ENCODE measurements around the gene BID. TPM values are rescaled to one million over a fixed set of nuclear protein-coding genes. Genes with fewer than 3 reads are reported as not detected.

Gene BID
- total RNA-seq, 1 experiment from 2014 or later = 23.2 TPM

DNA sequence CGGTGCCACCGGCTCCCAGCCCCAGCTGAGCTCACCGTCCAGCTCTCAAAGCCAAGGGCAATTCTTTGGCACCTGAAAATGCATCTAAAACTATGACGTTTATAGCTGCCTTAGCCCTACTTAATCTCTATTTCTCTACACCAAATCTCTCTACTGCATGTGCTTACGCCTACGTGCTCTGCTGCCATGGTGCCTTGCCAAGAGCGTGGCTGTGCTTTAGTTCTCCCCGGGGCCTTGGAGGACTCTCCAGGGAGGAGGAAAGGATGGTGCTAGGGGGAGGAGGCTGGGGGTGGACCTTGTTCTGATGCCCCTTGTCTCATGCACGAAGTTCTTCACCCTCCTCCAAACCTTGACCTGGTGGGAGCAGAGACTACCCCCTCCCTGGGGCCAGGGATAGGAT, 9.0 kb upstream of the BID start:
- Histone ChIP-seq H2BK12ac (ENCODE audit: insufficient read length, low read depth, low read length) (no peak overlapping the region), H4K91ac (ENCODE audit: insufficient read length, low read depth, low read length) (no peak overlapping the region), H2BK20ac (ENCODE audit: low read depth, low read length, poor library complexity, severe bottlenecking) (no peak overlapping the region), H2AFZ (ENCODE audit: low read length) (no peak overlapping the region), H3K27ac (ENCODE audit: insufficient read length, low read depth, low read length) (no peak overlapping the region), H3K56ac (ENCODE audit: insufficient read length, low read depth, low read length) (no peak overlapping the region), H4K5ac (ENCODE audit: insufficient read length, low read depth, low read length) (no peak overlapping the region), H3K23ac (ENCODE audit: insufficient read length, low read depth, low read length) (no peak overlapping the region), H3K27me3 (ENCODE audit: insufficient read depth, low read length) (no peaks in the 10 kb centered on the region), H3K4me1 (ENCODE audit: insufficient read depth, low read length) (no peaks in the 10 kb centered on the region), H4K8ac (replicated peaks; ENCODE audit: insufficient read length, low read depth, low read length) (no peak overlapping the region), H3K14ac (ENCODE audit: insufficient read depth, low read length) (no peak overlapping the region), H3K4me2 (ENCODE audit: insufficient read depth, insufficient read length, low read length) (no peak overlapping the region), H2BK15ac (ENCODE audit: low read depth, low read length) (no peak overlapping the region), H2BK120ac (ENCODE audit: low read depth, low read length, poor library complexity, severe bottlenecking) (no peak overlapping the region), H4K20me1 (ENCODE audit: control insufficient read depth, insufficient read depth, insufficient read length) (no peaks in the 10 kb centered on the region), H3K9ac (ENCODE audit: extremely low read depth, insufficient read length, low read length) (no peak overlapping the region), H3K9me3 (ENCODE audit: control insufficient read depth, low read depth, low read length) (no peaks in the 10 kb centered on the region), H3K79me1 (ENCODE audit: insufficient read depth, low read depth, low read length, poor library complexity, severe bottlenecking) (no peaks in the 10 kb centered on the region), H2BK5ac (ENCODE audit: insufficient read length, low read length) (no peak overlapping the region), H3K18ac (ENCODE audit: insufficient read length, low read depth, low read length) (no peak overlapping the region), H3K79me2 (ENCODE audit: insufficient read depth, low read length) (no peaks in the 10 kb centered on the region), H3K4ac (ENCODE audit: low read depth, low read length) (no peak overlapping the region), H2AK5ac (ENCODE audit: insufficient read length, low read length) (no peak overlapping the region), H3T11ph (ENCODE audit: low read length) (no peak overlapping the region), H3K23me2 (ENCODE audit: insufficient read length, low read depth, low read length, poor library complexity, severe bottlenecking) (no peaks in the 10 kb centered on the region)
- H3K36me3 Mint-ChIP-seq (ENCODE audit: insufficient read depth in 1 of 3, low read depth in 3 of 3) = no peaks in the 10 kb centered on the region; a peak in 2 of 7 replicates
- TF ChIP-seq, protein P1, sequence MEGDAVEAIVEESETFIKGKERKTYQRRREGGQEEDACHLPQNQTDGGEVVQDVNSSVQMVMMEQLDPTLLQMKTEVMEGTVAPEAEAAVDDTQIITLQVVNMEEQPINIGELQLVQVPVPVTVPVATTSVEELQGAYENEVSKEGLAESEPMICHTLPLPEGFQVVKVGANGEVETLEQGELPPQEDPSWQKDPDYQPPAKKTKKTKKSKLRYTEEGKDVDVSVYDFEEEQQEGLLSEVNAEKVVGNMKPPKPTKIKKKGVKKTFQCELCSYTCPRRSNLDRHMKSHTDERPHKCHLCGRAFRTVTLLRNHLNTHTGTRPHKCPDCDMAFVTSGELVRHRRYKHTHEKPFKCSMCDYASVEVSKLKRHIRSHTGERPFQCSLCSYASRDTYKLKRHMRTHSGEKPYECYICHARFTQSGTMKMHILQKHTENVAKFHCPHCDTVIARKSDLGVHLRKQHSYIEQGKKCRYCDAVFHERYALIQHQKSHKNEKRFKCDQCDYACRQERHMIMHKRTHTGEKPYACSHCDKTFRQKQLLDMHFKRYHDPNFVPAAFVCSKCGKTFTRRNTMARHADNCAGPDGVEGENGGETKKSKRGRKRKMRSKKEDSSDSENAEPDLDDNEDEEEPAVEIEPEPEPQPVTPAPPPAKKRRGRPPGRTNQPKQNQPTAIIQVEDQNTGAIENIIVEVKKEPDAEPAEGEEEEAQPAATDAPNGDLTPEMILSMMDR (conservative IDR thresholded peaks at IDR 0.05) = no peak
- peaks cover 2% of the 10 kb centered on the region for H3K27me3 Mint-ChIP-seq (ENCODE audit: low read depth)
- no peak overlapping the region for H3K4me3 Mint-ChIP-seq
- H3K9me3 Mint-ChIP-seq = no peaks in the 10 kb centered on the region; a peak in 1 of 5 replicates
- no CpG with 5 or more reads among the region's 9 CpGs for WGBS (ENCODE audit: extremely low coverage, insufficient read length, low lambda C conversion rate)
- no peak for DNase-seq
- peaks cover 23 to 31% of the 10 kb centered on the region in 2 experiments for H3K4me1 Mint-ChIP-seq
- no peak overlapping the region for H3K27ac Mint-ChIP-seq

All from H9 (cell line).